Measurements from ENCODE around the gene RNF41.

RNF41 gene

GRCh38 chr12:56220611-56221231 is 1.0 kb downstream of the RNF41 start:
- H2AFZ ChIP-seq (ENCODE audit: low read length), result peak overlapping the region; percentile 94
- peaks cover 9% of the 10 kb centered on the region; the same call in 1 of the 2 replicates for H3K4me1 ChIP-seq (ENCODE audit: low read length)
- peak overlapping the region; percentile 65; the same call in 1 of the 2 replicates for H3K27ac ChIP-seq (ENCODE audit: low read length)
- H3K9me3 ChIP-seq (replicated peaks; ENCODE audit: insufficient read depth, low read length), result no peaks in the 10 kb centered on the region
- H3K4me2 ChIP-seq (ENCODE audit: low read depth, low read length), result peak overlapping the region; percentile 98
- H3K9ac ChIP-seq (ENCODE audit: low read length), result peak overlapping the region; percentile 93
- H3K4me3 ChIP-seq (ENCODE audit: low read length), result peak overlapping the region; percentile 94
- H3F3A ChIP-seq (ENCODE audit: insufficient read depth, low read length), result peaks cover 18% of the 10 kb centered on the region
- peak; percentile 45 for DNase-seq
- H4K20me1 ChIP-seq (ENCODE audit: insufficient read depth, low read length), result no peaks in the 10 kb centered on the region
- H3K27me3 ChIP-seq (replicated peaks; ENCODE audit: insufficient read depth, low read length), result no peaks in the 10 kb centered on the region
- H3K36me3 ChIP-seq (replicated peaks; ENCODE audit: insufficient read depth, low read length), result no peaks in the 10 kb centered on the region
- H3K79me2 ChIP-seq (ENCODE audit: low read length), result peaks cover 40% of the 10 kb centered on the region
- no peaks in the 10 kb centered on the region for H3K9me2 ChIP-seq (replicated peaks; ENCODE audit: insufficient read depth, low read length)
- TF ChIP-seq EZH2phosphoT487 (IDR thresholded peaks at IDR 0.05; ENCODE audit: low read length), result no peak

GRCh38 chr12:56219840-56220239 is 1.9 kb downstream of the RNF41 start:
- peaks cover 32% of the 10 kb centered on the region for H3K79me2 ChIP-seq (ENCODE audit: low read length)
- DNase-seq, result no peak
- H3K4me2 ChIP-seq (ENCODE audit: low read depth, low read length), result no peak overlapping the region; the same call in 1 of the 2 replicates
- H4K20me1 ChIP-seq (ENCODE audit: insufficient read depth, low read length), result no peaks in the 10 kb centered on the region
- no peaks in the 10 kb centered on the region for H3K36me3 ChIP-seq (replicated peaks; ENCODE audit: insufficient read depth, low read length)
- no peak overlapping the region for H3K4me3 ChIP-seq (ENCODE audit: low read length)
- H3K27me3 ChIP-seq (replicated peaks; ENCODE audit: insufficient read depth, low read length), result no peaks in the 10 kb centered on the region
- H2AFZ ChIP-seq (ENCODE audit: low read length), result no peak overlapping the region
- no peaks in the 10 kb centered on the region for H3K9me3 ChIP-seq (replicated peaks; ENCODE audit: insufficient read depth, low read length)
- H3K9ac ChIP-seq (ENCODE audit: low read length), result no peak overlapping the region
- peaks cover 5% of the 10 kb centered on the region; the same call in 1 of the 2 replicates for H3K4me1 ChIP-seq (ENCODE audit: low read length)
- peaks cover 18% of the 10 kb centered on the region for H3F3A ChIP-seq (ENCODE audit: insufficient read depth, low read length)
- TF ChIP-seq EZH2 (optimal IDR thresholded peaks at IDR 0.05; ENCODE audit: low read depth, low read length) (no peak), CTCF (IDR thresholded peaks at IDR 0.05; ENCODE audit: low read length) (no peak), EZH2phosphoT487 (IDR thresholded peaks at IDR 0.05; ENCODE audit: low read length) (no peak)
- H3K9me2 ChIP-seq (replicated peaks; ENCODE audit: insufficient read depth, low read length), result no peaks in the 10 kb centered on the region
- H3K27ac ChIP-seq (ENCODE audit: low read length), result no peak overlapping the region; the same call in 1 of the 2 replicates

GRCh38 chr12:56216461-56216860 is 5.3 kb downstream of the RNF41 start:
- Histone ChIP-seq H3K4me1 (ENCODE audit: low read length) (no peaks in the 10 kb centered on the region), H3K27ac (ENCODE audit: low read length) (no peak overlapping the region), H3F3A (ENCODE audit: insufficient read depth, low read length) (peaks cover 9% of the 10 kb centered on the region), H3K79me2 (ENCODE audit: low read length) (peaks cover 24% of the 10 kb centered on the region), H3K9me3 (replicated peaks; ENCODE audit: insufficient read depth, low read length) (no peaks in the 10 kb centered on the region), H3K27me3 (replicated peaks; ENCODE audit: insufficient read depth, low read length) (no peaks in the 10 kb centered on the region), H3K9ac (ENCODE audit: low read length) (no peak overlapping the region), H4K20me1 (ENCODE audit: insufficient read depth, low read length) (no peaks in the 10 kb centered on the region), H3K9me2 (replicated peaks; ENCODE audit: insufficient read depth, low read length) (no peaks in the 10 kb centered on the region), H3K4me3 (ENCODE audit: low read length) (no peak overlapping the region), H3K36me3 (replicated peaks; ENCODE audit: insufficient read depth, low read length) (peaks cover 5% of the 10 kb centered on the region; the same call in 1 of the 2 replicates), H2AFZ (ENCODE audit: low read length) (no peak overlapping the region), H3K4me2 (ENCODE audit: low read depth, low read length) (no peak overlapping the region)
- no peak for TF ChIP-seq CTCF (IDR thresholded peaks at IDR 0.05; ENCODE audit: low read length)
- no peak for TF ChIP-seq EZH2phosphoT487 (IDR thresholded peaks at IDR 0.05; ENCODE audit: low read length)
- TF ChIP-seq EZH2 (optimal IDR thresholded peaks at IDR 0.05; ENCODE audit: low read depth, low read length), result no peak
- no peak for DNase-seq

- Histone ChIP-seq H4K20me1 (ENCODE audit: insufficient read depth, low read length) (no peaks in the 10 kb centered on the region), H3K9me2 (replicated peaks; ENCODE audit: insufficient read depth, low read length) (no peaks in the 10 kb centered on the region), H3K27ac (ENCODE audit: low read length) (no peak overlapping the region), H3K79me2 (ENCODE audit: low read length) (peaks cover 7% of the 10 kb centered on the region; the same call in 1 of the 2 replicates), H3K9me3 (replicated peaks; ENCODE audit: insufficient read depth, low read length) (no peaks in the 10 kb centered on the region), H3K4me3 (ENCODE audit: low read length) (no peak overlapping the region), H3F3A (ENCODE audit: insufficient read depth, low read length) (no peaks in the 10 kb centered on the region), H3K9ac (ENCODE audit: low read length) (no peak overlapping the region), H2AFZ (ENCODE audit: low read length) (no peak overlapping the region), H3K4me2 (ENCODE audit: low read depth, low read length) (no peak overlapping the region), H3K36me3 (replicated peaks; ENCODE audit: insufficient read depth, low read length) (peaks cover 8% of the 10 kb centered on the region; the same call in 1 of the 2 replicates), H3K4me1 (ENCODE audit: low read length) (no peaks in the 10 kb centered on the region), H3K27me3 (replicated peaks; ENCODE audit: insufficient read depth, low read length) (no peaks in the 10 kb centered on the region)
- no peak for DNase-seq
- TF ChIP-seq EZH2phosphoT487 (IDR thresholded peaks at IDR 0.05; ENCODE audit: low read length) (no peak), CTCF (IDR thresholded peaks at IDR 0.05; ENCODE audit: low read length) (no peak), EZH2 (optimal IDR thresholded peaks at IDR 0.05; ENCODE audit: low read depth, low read length) (no peak)
These were observed 7.8 kb downstream of the RNF41 start for GRCh38 chr12:56213878-56214277.
